GM12878 (cell line): ENCODE measurements around the gene SLC25A26. TPM values are rescaled to one million over a fixed set of nuclear protein-coding genes. Genes with fewer than 3 reads are reported as not detected.

Experiments used
- ATAC-seq: fragments of 200-7000 bp; cut with Tn5 transposase; 3 replicates; pipeline ENCODE4 v1.9.1; 2020; ENCODE audit warnings: mild to moderate bottlenecking, moderate library complexity
- BruUV-seq: library from RNA; stranded (reverse); fragments of 400-500 nt; replicated peaks from 2 replicates; lab custom pipeline; 2021; lab: Mats Ljungman, UMichigan
- CTCF ChIA-PET: fragments of 300-600 bp; sonication (Branson Sonifier 250); formaldehyde crosslinking; extraction: SDS; loops from one replicate; lab custom pipeline; 2021; ENCODE audit warnings: inconsistent platforms; lab: Yijun Ruan, JAX
- POLR2A ChIA-PET: fragments of 350-600 bp; formaldehyde crosslinking; extraction: SDS; loops from one replicate; lab custom pipeline; 2021; ENCODE audit warnings: inconsistent platforms; lab: Charles Lee
- RAD21 ChIA-PET: fragments of 300-600 bp; sonication (Branson Sonifier 250); formaldehyde crosslinking; loops from one replicate; lab custom pipeline; 2023; ENCODE audit warnings: antibody characterized with exemption; ENCODE audit not compliant: unreplicated experiment; lab: Charles Lee
- SMC1A ChIA-PET: fragments of 300-600 bp; sonication (Branson Sonifier 250); formaldehyde crosslinking; loops from one replicate; lab custom pipeline; 2023; ENCODE audit not compliant: unreplicated experiment, uncharacterized antibody; lab: Charles Lee
- DNase-seq: peaks from one replicate; pipeline ENCODE4 v3.0.0-alpha.2; 2011; ENCODE audit warnings: low read depth, low spot score
- FAIRE-seq: peaks from 3 replicates; lab custom pipeline; 2011; peaks lifted over from hg19 to GRCh38; lab: Jason Lieb, UNC
- H2AFZ ChIP-seq: 2 replicates; pipeline ENCODE4 v1.6.0; 2011; ENCODE audit warnings: low read depth, low read length, control low read depth; ENCODE audit not compliant: control insufficient read depth
- H3K27ac ChIP-seq: 2 replicates; pipeline ENCODE4 v1.5.1; 2011; ENCODE audit warnings: control low read depth; ENCODE audit not compliant: control insufficient read depth, insufficient read depth
- H3K27me3 ChIP-seq, 2 experiments: replicated peaks in 1 of 2; 2 replicates each; pipeline versions ENCODE4 v1.6.0 to v1.6.1; 2011; ENCODE audit warnings: low read length in 1 of 2; ENCODE audit not compliant: control insufficient read depth in 2 of 2, insufficient read depth in 2 of 2
- H3K36me3 ChIP-seq, 2 experiments: 2 replicates each; pipeline ENCODE4 v1.5.1; 2011; ENCODE audit warnings: low read length in 1 of 2; ENCODE audit not compliant: control insufficient read depth in 2 of 2, insufficient read depth in 2 of 2
- H3K4me1 ChIP-seq: 2 replicates; pipeline ENCODE4 v1.6.1; 2011; ENCODE audit warnings: mild to moderate bottlenecking, low read length, moderate library complexity, mixed read lengths; ENCODE audit not compliant: control insufficient read depth, insufficient read depth
- H3K4me2 ChIP-seq: 2 replicates; pipeline ENCODE4 v1.6.0; 2011; ENCODE audit warnings: control low read depth; ENCODE audit not compliant: control insufficient read depth, insufficient read depth
- H3K4me3 ChIP-seq: fragments of 200-600 bp; sonication (generic); 2 replicates; pipeline ENCODE4 v1.5.1; 2016
- H3K79me2 ChIP-seq: 2 replicates; pipeline ENCODE4 v1.6.0; 2011; ENCODE audit warnings: low read length; ENCODE audit not compliant: control insufficient read depth, insufficient read depth
- H3K9ac ChIP-seq: 2 replicates; pipeline ENCODE4 v1.8.0; 2011; ENCODE audit warnings: low read length, control low read depth, mixed read lengths; ENCODE audit not compliant: control insufficient read depth, insufficient read depth
- H3K9me3 ChIP-seq: replicated peaks from 3 replicates; pipeline ENCODE4 v1.5.1; 2011; ENCODE audit warnings: mild to moderate bottlenecking, low read length; ENCODE audit not compliant: control insufficient read depth, insufficient read depth
- H4K20me1 ChIP-seq: 2 replicates; pipeline ENCODE4 v1.6.0; 2011; ENCODE audit not compliant: control insufficient read depth, insufficient read depth
- EZH2 ChIP-seq: IDR thresholded peaks from 2 replicates; pipeline ENCODE4 v1.6.1; 2012; ENCODE audit warnings: low read depth, mild to moderate bottlenecking, control low read depth, inconsistent platforms, low read length, borderline replicate concordance; ENCODE audit not compliant: control insufficient read depth
- MTA2 ChIP-seq: fragments of 450-650 bp; IDR thresholded peaks from 2 replicates; pipeline ENCODE4 v1.6.1; 2016; ENCODE audit warnings: low read depth, mild to moderate bottlenecking, moderate library complexity
- SIN3A ChIP-seq: IDR thresholded peaks from 2 replicates; pipeline ENCODE4 v1.6.1; 2012; ENCODE audit warnings: low read depth, low read length, improper control_type of control experiment
- SMAD5 ChIP-seq: IDR thresholded peaks from 2 replicates; pipeline ENCODE4 v1.6.1; 2016; ENCODE audit warnings: antibody characterized with exemption, low read depth
- SMARCA5 ChIP-seq: fragments of 450-650 bp; IDR thresholded peaks from 2 replicates; pipeline ENCODE4 v1.6.1; 2017; ENCODE audit warnings: mild to moderate bottlenecking
- SMC3 ChIP-seq: IDR thresholded peaks from 2 replicates; pipeline ENCODE4 v1.6.1; 2011; ENCODE audit warnings: low read length, improper control_type of control experiment, borderline replicate concordance
- SUZ12 ChIP-seq: fragments of 200-600 bp; sonication (generic); IDR thresholded peaks from one replicate; pipeline ENCODE4 v1.6.1; 2018; ENCODE audit warnings: antibody characterized with exemption, mild to moderate bottlenecking; ENCODE audit not compliant: unreplicated experiment
- TAF1 ChIP-seq: IDR thresholded peaks from 2 replicates; pipeline ENCODE4 v1.6.1; 2011; ENCODE audit warnings: mild to moderate bottlenecking, low read depth, low read length, borderline replicate concordance
- TARDBP ChIP-seq: IDR thresholded peaks from 2 replicates; pipeline ENCODE4 v1.6.1; 2016; ENCODE audit warnings: borderline replicate concordance
- TCF12 ChIP-seq: IDR thresholded peaks from 2 replicates; pipeline ENCODE4 v1.6.1; 2011; ENCODE audit warnings: low read depth, mild to moderate bottlenecking, low read length
- WRNIP1 ChIP-seq: IDR thresholded peaks from 2 replicates; pipeline ENCODE4 v1.6.1; 2011; ENCODE audit warnings: low read depth, low read length, improper control_type of control experiment, borderline replicate concordance
- YBX1 ChIP-seq: fragments of 450-650 bp; IDR thresholded peaks from 2 replicates; pipeline ENCODE4 v1.6.1; 2016; ENCODE audit warnings: antibody characterized with exemption
- ZNF274 ChIP-seq: IDR thresholded peaks from one replicate; pipeline ENCODE4 v1.8.0; 2011; ENCODE audit not compliant: insufficient read length, insufficient read depth
- WGBS: methylation state at CpG from one replicate; pipeline ENCODE4 v1.1.6; 2016; ENCODE audit warnings: low lambda C conversion rate; ENCODE audit not compliant: insufficient replicate concordance, insufficient coverage; ENCODE audit errors: missing lambda C conversion rate; 5-methylcytosine and 5-hydroxymethylcytosine counted together
- in situ Hi-C: fragments of 300-500 bp; cut with MboI; formaldehyde crosslinking; loops from 9 replicates; pipeline ENCODE4 v1.14.3; 2018; ENCODE audit warnings: mixed read lengths
- intact Hi-C: fragments of 100-400 bp; cut with micrococcal nuclease; formaldehyde crosslinking; loops from one replicate; pipeline ENCODE4 v1.14.2; 2022; ENCODE audit not compliant: unreplicated experiment
- polyA plus RNA-seq, 11 experiments: library from polyadenylated mRNA; depleted of rRNA in 4 of 11; unstranded in 6 of 11; stranded (reverse) in 5 of 11; fragments of >200 nt; fragmentation: Nextera tagmentation in 4 of 11; fragmentation: Illumina TruSeq in 1 of 11; extraction: Ambion mirVana in 4 of 11; extraction: Trizol in 1 of 11; gene quantifications; 1 replicate in 1 of 11; 2 replicates in 10 of 11; pipeline versions ENCODE4 v1.2.1 to v1.2.3, GENCODE V29; 2011 to 2016; ENCODE audit warnings: inconsistent platforms in 2 of 11, missing spikeins in 2 of 11, low read depth in 1 of 11
- total RNA-seq, 4 experiments: library from RNA; depleted of rRNA in 3 of 4; stranded (reverse); fragments of >200 nt in 3 of 4; fragmentation: Illumina TruSeq in 1 of 4; extraction: Trizol in 1 of 4; gene quantifications; 2 replicates each; pipeline versions ENCODE4 v1.2.1 to v1.2.3, GENCODE V29; 2013 to 2021
- TF ChIP-seq, protein P1 (sequence below): fragments of 450-650 bp; IDR thresholded peaks from 2 replicates; pipeline ENCODE4 v1.6.1; 2017; ENCODE audit warnings: mild to moderate bottlenecking, moderate library complexity
- TF ChIP-seq, protein P2 (sequence below): fragments of 450-650 bp; IDR thresholded peaks from 2 replicates; pipeline ENCODE4 v1.6.1; 2017; ENCODE audit warnings: low read depth, mild to moderate bottlenecking, moderate library complexity
- TF ChIP-seq, protein P3 (sequence below): IDR thresholded peaks from 2 replicates; pipeline ENCODE4 v1.6.1; 2012; ENCODE audit warnings: improper control_type of control experiment, low read depth, low read length; ENCODE audit not compliant: insufficient replicate concordance

Gene SLC25A26
- total and polyA plus RNA-seq, 10 of the 15 experiments (the other 5 are each of a cell fraction or from before 2014, with no cell fraction given) = 14.6 to 49.7 (median 24.9) TPM

DNA sequence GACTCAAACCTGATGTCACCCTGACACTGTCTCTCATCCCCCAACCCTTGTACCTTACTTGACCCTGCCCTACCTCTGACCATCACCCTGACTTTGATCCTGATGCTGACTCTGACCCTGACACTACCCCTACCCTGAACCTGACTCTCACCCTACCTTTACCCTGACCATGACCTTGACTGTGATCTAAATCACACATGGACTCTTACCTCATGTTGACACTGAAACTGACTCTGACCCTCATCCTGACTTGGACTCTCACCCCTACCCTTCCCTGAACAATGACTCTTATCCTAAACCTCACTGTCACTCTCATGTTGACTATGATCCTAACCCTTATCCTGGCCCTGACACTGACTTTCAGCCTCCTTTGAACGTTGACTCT, 21.7 kb upstream of the SLC25A26 start:
- no peaks in the 10 kb centered on the region for H3K36me3 ChIP-seq
- H2AFZ ChIP-seq = no peak overlapping the region
- H3K4me3 ChIP-seq = no peak overlapping the region
- FAIRE-seq = no peak
- intact Hi-C loops (no loop called here), in situ Hi-C loops (no loop called here)
- no peak overlapping the region for H3K9ac ChIP-seq
- no peak for ATAC-seq
- no peaks in the 10 kb centered on the region for H3K79me2 ChIP-seq
- no peak overlapping the region for H3K27ac ChIP-seq
- 0% methylated on average over 1 of the region's 1 CpG for WGBS
- SMC1A ChIA-PET = no interaction called here
- no peaks in the 10 kb centered on the region for H4K20me1 ChIP-seq
- RAD21 ChIA-PET = no interaction called here
- no peak overlapping the region for H3K4me2 ChIP-seq
- no peaks in the 10 kb centered on the region for H3K9me3 ChIP-seq
- POLR2A ChIA-PET = no interaction called here
- BruUV-seq = no TSS peak
- no peaks in the 10 kb centered on the region for H3K4me1 ChIP-seq
- CTCF ChIA-PET = no interaction called here
- peaks cover 0 to 4% of the 10 kb centered on the region in 2 experiments; a peak in 2 of 4 replicates for H3K27me3 ChIP-seq
- DNase-seq = no peak
- TF ChIP-seq SMAD5 (no peak), TAF1 (no peak), YBX1 (no peak), SMC3 (no peak), TCF12 (no peak), WRNIP1 (no peak), EZH2 (no peak), SMARCA5 (no peak), SIN3A (no peak), SUZ12 (no peak), MTA2 (no peak), ZNF274 (no peak), TARDBP (no peak)
- TF ChIP-seq, protein P1, sequence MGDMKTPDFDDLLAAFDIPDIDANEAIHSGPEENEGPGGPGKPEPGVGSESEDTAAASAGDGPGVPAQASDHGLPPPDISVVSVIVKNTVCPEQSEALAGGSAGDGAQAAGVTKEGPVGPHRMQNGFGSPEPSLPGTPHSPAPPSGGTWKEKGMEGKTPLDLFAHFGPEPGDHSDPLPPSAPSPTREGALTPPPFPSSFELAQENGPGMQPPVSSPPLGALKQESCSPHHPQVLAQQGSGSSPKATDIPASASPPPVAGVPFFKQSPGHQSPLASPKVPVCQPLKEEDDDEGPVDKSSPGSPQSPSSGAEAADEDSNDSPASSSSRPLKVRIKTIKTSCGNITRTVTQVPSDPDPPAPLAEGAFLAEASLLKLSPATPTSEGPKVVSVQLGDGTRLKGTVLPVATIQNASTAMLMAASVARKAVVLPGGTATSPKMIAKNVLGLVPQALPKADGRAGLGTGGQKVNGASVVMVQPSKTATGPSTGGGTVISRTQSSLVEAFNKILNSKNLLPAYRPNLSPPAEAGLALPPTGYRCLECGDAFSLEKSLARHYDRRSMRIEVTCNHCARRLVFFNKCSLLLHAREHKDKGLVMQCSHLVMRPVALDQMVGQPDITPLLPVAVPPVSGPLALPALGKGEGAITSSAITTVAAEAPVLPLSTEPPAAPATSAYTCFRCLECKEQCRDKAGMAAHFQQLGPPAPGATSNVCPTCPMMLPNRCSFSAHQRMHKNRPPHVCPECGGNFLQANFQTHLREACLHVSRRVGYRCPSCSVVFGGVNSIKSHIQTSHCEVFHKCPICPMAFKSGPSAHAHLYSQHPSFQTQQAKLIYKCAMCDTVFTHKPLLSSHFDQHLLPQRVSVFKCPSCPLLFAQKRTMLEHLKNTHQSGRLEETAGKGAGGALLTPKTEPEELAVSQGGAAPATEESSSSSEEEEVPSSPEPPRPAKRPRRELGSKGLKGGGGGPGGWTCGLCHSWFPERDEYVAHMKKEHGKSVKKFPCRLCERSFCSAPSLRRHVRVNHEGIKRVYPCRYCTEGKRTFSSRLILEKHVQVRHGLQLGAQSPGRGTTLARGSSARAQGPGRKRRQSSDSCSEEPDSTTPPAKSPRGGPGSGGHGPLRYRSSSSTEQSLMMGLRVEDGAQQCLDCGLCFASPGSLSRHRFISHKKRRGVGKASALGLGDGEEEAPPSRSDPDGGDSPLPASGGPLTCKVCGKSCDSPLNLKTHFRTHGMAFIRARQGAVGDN = no peak
- TF ChIP-seq, protein P2, sequence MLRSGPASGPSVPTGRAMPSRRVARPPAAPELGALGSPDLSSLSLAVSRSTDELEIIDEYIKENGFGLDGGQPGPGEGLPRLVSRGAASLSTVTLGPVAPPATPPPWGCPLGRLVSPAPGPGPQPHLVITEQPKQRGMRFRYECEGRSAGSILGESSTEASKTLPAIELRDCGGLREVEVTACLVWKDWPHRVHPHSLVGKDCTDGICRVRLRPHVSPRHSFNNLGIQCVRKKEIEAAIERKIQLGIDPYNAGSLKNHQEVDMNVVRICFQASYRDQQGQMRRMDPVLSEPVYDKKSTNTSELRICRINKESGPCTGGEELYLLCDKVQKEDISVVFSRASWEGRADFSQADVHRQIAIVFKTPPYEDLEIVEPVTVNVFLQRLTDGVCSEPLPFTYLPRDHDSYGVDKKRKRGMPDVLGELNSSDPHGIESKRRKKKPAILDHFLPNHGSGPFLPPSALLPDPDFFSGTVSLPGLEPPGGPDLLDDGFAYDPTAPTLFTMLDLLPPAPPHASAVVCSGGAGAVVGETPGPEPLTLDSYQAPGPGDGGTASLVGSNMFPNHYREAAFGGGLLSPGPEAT = no peak
- TF ChIP-seq, protein P3, sequence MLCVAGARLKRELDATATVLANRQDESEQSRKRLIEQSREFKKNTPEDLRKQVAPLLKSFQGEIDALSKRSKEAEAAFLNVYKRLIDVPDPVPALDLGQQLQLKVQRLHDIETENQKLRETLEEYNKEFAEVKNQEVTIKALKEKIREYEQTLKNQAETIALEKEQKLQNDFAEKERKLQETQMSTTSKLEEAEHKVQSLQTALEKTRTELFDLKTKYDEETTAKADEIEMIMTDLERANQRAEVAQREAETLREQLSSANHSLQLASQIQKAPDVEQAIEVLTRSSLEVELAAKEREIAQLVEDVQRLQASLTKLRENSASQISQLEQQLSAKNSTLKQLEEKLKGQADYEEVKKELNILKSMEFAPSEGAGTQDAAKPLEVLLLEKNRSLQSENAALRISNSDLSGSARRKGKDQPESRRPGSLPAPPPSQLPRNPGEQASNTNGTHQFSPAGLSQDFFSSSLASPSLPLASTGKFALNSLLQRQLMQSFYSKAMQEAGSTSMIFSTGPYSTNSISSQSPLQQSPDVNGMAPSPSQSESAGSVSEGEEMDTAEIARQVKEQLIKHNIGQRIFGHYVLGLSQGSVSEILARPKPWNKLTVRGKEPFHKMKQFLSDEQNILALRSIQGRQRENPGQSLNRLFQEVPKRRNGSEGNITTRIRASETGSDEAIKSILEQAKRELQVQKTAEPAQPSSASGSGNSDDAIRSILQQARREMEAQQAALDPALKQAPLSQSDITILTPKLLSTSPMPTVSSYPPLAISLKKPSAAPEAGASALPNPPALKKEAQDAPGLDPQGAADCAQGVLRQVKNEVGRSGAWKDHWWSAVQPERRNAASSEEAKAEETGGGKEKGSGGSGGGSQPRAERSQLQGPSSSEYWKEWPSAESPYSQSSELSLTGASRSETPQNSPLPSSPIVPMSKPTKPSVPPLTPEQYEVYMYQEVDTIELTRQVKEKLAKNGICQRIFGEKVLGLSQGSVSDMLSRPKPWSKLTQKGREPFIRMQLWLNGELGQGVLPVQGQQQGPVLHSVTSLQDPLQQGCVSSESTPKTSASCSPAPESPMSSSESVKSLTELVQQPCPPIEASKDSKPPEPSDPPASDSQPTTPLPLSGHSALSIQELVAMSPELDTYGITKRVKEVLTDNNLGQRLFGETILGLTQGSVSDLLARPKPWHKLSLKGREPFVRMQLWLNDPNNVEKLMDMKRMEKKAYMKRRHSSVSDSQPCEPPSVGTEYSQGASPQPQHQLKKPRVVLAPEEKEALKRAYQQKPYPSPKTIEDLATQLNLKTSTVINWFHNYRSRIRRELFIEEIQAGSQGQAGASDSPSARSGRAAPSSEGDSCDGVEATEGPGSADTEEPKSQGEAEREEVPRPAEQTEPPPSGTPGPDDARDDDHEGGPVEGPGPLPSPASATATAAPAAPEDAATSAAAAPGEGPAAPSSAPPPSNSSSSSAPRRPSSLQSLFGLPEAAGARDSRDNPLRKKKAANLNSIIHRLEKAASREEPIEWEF = no peak
